CD4-positive, alpha-beta T cell treated with Interleukin-10 for 1 hour (primary cell): ENCODE data around the gene TRIML1.
"Not testable (repeated sequence)": the region's sequence is repeated elsewhere in the genome, so short reads cannot be mapped to it uniquely, and the experiment has no call there.

Source experiments
- DNase-seq: peaks from one replicate; pipeline ENCODE4 v3.0.0-alpha.2; 2020

TRIML1 gene

GRCh38 chr4:188154668-188155405, 15.6 kb downstream of the TRIML1 start:
- DNase-seq: no peak

DNA sequence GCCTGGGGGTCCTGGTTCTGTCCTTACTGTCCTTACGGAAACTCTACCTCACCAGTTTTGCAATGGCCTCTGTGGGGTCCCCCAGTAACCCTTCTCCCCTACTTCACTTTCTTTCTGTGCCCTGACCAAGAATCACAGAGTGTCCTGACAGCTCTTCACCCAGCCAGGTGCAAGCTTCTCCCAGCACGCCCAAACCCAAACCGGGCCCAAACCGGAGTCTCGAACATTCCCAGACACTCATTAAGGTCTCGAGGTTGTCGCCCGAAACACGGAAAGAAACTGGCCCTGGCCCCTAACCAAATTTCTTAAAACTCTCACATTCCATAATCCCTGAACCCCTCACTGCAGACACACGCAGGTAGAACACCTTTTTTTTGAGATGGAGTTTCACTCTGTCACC, 19.1 kb downstream of the TRIML1 start:
- no peak for DNase-seq

- not testable (repeated sequence) for DNase-seq
Observed at GRCh38 chr4:188159513-188160226, 20.4 kb downstream of the TRIML1 start.

DNA sequence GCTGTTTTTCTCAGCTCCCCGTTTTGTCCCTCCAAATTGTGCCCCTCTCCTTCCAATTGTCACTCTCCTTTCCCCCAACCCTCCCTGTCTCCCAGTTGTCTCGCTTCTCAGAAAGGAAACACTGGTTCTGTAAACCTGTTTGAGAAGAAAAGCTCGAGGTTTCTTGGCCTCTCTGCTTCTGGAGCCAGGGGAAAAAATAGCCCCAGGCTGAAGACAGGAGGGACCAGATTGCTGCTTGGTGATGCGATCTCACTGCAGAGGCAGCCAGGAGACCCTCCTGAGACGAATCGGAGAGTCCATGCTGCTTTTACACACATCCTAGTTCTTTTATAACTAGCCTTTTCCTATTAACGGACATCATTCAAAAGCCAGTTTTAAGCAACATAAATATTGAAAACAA, 21.2 kb downstream of the TRIML1 start:
- no peak for DNase-seq

GRCh38 chr4:188161167-188161566, 21.9 kb downstream of the TRIML1 start:
- no peak for DNase-seq

GRCh38 chr4:188162698-188163097, 23.5 kb downstream of the TRIML1 start:
- DNase-seq: no peak

DNA sequence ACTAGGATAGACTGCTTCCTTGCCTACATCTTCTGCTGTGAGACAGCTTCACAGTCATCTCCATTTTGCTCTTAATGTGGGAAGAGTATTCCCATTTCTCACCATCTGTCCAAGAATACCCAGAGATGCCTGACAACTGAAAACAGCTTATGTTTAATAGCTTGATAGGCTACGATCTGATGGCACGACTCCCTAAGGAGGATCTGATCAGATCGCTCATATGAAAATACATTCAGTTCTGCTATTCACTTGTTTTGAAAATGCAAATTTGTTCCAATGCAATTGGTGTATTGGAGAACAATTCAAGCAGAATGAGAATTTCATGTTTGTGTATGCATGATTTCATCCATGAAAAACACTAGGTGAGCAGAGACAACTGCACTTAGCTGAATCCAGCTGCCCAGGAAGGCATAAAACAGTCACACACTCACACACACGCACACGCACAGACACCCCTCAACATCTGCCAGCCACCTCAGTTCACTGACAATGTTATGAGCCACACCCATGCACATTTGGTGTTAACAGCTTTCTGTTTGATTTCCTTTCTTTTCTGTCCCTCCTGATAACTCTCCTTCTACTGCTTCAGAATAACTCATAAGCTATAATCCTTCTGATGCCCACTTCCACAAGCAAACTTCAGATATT, 29.6 kb downstream of the TRIML1 start:
- no peak for DNase-seq

DNA sequence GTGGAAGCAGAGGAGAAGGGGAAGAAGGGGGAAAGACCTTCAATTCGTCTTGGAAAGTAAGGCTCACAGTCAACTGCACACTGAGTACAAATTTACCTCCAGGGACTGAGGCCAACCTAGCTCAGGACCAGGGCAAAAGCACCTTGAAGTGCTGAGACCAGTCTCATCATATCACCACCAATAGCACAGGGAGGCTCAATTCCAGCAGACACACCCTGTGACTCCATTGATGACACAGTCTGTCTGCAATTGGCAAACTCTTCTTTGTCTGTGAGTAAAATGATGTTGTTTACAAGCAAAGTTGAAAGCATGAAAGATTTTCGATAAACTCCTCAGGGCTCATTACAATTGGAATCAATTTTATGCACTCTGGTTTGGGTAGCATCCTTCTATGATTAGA, 32.3 kb downstream of the TRIML1 start:
- DNase-seq: no peak

GRCh38 chr4:188175288-188175687, 36.0 kb downstream of the TRIML1 start:
- DNase-seq: no peak

- DNase-seq: no peak
Observed at GRCh38 chr4:188177997-188178675, 38.9 kb downstream of the TRIML1 start.

GRCh38 chr4:188178806-188179205, 39.6 kb downstream of the TRIML1 start:
- no peak for DNase-seq

DNA sequence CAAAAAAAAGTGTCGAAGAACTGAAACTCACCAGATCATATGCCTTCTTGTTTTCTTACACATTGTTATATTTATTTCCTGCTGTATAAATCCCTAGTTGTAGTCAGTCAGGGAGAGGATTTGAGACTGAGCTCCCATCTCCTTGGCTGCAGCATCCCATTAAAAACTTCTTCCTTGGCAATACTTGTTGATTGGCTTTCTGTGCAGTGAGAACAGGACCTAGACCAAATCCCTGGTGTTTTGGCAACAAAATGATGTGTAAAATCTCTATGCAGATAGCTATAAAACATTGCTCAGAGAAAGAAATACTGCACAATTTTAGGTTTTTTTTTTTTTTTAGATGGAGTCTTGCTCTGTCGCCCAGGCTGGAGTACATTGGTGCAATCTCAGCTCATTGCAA, 47.9 kb downstream of the TRIML1 start:
- DNase-seq: no peak

DNA sequence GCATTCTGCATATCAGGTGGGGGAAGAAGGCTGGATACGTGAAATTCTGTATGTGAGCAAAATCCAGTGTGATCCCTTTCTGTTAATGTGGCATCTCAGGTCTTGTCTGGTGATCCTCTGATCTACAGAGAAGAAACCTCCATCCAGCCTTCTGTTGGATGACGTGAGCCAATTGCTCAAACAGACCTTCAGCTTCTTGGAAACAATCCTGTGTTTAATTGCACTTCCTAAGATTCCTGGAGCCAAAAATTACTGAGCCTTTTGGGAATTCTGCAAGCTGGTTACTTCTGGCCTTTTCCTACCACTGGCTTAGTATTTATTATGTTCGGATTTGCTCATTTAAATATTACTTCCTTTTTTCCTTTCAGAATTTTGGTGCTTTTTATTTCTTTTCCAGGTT, 51.2 kb downstream of the TRIML1 start:
- no peak for DNase-seq

DNA sequence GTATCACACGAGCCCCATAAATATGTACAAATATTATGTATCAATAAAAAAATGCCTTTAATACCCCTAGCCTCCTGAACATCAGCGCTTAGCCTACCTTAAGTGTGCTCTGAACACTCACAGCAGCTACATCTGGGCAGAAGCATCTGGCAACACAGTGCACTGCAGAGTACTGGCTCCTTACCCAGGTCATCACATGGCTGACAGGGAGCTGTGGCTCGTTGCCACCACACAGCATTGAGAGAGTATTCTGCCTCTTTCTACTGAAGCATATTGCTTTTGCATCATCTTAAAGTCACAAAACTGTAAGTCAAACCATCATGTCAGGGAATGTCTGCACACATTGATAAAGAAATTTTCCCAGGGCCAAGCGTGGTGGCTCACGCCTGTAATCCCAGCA, 55.2 kb downstream of the TRIML1 start:
- DNase-seq: no peak

DNA sequence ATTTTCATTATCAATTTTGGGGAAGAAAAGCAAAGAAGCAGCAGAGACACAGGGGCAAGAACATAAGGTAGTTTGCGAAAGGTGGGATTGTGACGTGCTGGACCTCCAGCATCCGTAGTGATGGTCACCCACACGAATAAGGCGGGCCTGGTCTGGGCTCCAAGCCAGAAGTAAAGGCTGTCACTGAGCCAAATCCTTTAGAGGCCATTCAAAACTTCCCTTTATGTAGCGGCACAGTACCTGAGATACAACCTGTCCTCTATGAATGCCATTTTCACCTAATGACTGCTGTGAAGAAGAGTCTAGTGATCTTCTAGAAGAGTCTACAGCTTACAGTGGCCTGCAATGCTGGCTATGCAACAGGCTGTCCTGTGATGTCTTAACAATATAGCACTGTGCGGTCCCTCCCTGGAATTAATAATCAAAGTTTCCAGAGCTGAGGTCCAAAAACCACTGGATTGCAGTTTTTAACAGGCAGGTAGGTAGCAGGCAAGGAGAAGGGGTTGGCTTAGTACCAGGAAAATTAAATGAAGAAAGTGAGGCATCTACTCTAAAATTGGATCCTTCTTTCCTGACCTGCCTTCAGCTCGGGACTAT, 56.2 kb downstream of the TRIML1 start:
- no peak for DNase-seq

DNA sequence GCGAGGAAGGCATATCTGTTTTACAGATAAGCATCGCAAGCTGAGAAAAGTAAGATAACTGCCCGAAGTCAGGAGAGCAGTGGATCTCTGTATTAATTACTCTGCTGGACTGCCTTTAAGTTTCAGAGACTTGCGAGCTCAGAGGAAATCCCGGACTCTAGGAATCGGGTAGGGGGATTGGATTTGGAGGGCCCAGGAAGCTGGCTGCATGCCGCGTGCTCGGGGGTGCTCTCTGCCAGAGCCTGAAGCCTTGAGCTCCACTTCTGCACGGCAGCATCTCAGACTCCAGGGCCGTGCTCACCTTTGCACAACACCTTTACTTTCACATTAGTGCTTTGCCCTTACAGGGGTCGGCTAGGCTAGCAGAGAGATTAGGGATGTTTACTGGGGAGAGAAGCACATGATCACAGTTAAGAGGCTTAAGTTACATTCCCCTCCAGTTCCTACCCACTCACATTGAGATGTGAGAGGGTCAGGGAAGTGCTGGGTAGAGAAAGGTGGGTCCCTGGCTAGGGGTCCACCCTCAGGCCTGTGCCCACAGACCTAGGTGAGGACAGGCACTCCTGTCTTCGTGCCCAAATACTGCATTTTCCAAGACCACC, 57.0 kb downstream of the TRIML1 start:
- no peak for DNase-seq
